Vein endothelial cell (primary cell): ENCODE measurements around the gene RFX5. TPM values are rescaled to one million over a fixed set of nuclear protein-coding genes. Genes with fewer than 3 reads are reported as not detected.

Experiments
- small RNA-seq: library from RNA; depleted of rRNA; stranded (forward); fragments of <200 nt; gene quantifications from one replicate; pipeline ENCODE3, GENCODE V24; 2012
- total RNA-seq: library from RNA; depleted of rRNA; stranded (reverse); fragments of >200 nt; gene quantifications from 2 replicates; pipeline ENCODE4 v1.2.3, GENCODE V29; 2012

The RFX5 gene
- total RNA-seq, result 51.3 and 54.9 TPM in 2 replicates

DNA sequence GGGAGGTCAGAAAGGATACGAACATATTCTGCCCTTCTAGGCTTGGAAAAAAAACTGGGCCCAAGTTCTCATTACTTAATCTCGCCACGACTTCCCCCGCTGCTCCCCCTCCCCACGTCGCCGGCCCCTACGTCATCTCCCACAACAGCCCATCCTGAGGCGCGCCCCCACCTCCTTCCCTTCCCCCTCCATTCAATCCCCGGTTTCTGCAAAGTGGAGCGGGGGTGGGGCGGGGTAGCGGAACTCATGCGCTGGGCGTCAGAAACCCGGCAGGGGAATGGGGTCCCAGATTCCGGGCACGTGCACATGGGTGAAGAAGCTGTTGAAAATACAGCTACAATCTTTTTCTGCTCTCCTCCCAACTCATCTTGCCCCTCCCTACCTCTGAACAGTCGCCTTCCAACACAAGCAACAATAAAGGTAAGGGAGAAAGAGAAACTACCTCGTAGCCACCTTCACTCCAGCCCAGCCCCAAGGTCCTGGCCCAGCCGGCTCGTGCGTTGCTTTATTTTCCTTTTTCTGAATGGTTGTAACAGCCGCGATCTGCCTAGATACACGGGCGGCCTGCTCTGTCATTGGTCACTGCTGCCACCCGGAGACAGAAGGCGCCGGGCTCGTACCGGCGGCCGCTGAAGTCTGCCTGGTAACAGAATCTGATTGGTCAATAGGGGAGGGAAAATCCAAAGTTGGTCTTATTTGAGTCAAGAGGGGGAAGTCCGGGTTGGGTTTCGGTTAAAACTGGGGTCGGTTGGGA, at the start of gene RFX5:
Gene RFX5, minus strand, starts transcription at position 484 of the 754 bp plus-strand sequence. CDS start 932 bp downstream, outside the sequence.

DNA sequence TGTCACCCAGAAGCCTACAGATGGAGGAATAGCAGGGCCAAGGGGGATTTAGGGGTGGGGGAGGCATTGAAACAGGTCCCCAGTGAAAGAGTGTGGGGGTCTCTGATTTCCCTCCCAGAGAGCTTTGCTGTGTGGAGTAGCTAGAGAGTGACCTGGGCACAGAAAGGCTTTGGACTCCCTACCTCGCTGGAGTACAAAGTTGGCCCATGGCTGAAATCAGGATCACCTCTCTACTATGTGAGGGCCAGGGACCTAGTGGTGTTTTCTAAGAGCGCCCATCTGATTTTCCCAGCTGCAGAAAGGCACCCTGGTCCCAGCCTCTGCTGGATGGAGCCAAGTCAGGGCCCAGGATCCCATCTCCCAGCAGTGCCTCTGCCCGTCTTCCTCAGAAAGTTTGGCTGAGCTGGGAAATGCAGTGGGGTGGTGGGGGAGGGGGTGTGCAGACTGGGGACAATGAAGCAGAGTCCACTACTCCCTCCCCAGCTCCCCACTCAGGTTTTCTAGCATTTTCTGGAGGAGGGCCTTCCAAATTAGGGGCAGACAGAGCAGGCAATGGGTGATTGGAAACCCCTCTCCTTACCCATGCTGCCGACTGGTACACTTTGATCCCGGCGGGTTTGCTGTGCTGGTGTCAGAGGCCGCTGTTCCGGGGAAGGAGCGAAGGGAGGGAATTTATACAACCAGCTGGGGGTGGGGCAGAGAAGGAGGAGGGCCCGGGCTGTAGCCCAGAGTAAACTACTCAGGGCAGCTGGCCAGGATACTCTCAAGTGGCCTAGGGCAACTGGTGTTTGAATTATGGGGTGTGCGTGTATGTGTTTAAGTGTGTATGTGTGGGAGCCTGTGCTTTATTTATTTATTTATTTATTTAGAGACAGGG, 25.2 kb upstream of the RFX5 start, which contains the start of gene SELENBP1:
Gene SELENBP1, minus strand, starts transcription at position 648 of the 877 bp plus-strand sequence. Its CDS starts 64 bp downstream, at position 584.

DNA sequence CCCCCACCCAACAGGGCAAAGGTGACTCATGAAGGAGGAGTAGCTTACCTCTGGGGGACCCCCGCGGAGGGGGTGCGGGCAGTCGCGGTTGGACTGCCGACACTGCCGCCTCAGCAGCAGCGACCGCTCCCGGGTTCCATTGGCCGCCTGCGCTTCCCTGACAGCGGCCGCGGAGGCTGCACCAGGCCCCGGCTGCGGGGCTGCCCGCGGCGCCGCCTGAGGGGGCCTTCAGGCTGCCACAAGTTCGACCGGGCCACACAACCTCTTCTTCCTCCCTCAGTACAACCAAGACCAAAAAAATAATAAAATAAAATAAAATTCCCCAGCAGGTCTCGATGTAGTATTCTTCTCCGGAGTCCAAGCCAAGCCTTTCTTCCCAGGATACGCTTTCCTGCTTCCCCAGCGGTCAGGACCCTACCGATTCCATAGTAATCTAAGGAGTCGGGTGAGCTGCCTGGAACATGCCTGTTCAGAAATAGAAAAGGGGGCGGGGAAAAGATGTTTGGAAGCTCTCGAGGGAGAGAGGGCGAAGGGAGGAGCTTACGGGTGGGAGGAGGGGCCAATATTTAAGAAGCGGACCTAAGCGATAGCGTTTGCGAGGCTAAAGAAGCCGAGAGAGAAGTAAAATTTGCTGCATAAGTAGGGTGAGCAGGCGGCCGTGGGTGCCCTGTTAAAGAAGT, 19.7 kb downstream of the RFX5 start, which contains the start of gene PI4KB:
Gene PI4KB, minus strand, starts transcription at position 194 of the 680 bp plus-strand sequence. CDS start 10,935 bp downstream, outside the sequence.

Small RNA genes lying within 50 kb of the gene (small RNA-seq; reads per million reads assigned to genes)
- gene RN7SL444P, result not detected

Other genes with a start within 250 kb of the RFX5 start
- 15.6 and 17.6 TPM in 2 replicates for gene SEMA6C, start 200.6 kb downstream of the RFX5 start, total RNA-seq
- gene TNFAIP8L2, start 190.6 kb downstream of the RFX5 start, total RNA-seq, result not detected in 2 replicates
- 5.2 TPM in 2 replicates for gene LYSMD1, start 181.3 kb downstream of the RFX5 start, total RNA-seq
- 30.4 and 33.4 TPM in 2 replicates for gene SCNM1, start 181.1 kb downstream of the RFX5 start, total RNA-seq
- not detected in 2 replicates for gene TMOD4, start 171.3 kb downstream of the RFX5 start, total RNA-seq
- gene VPS72, start 157.1 kb downstream of the RFX5 start, total RNA-seq, result 58.5 and 60.7 TPM in 2 replicates
- 57.8 and 58.0 TPM in 2 replicates for gene PIP5K1A, start 148.7 kb downstream of the RFX5 start, total RNA-seq
- gene PSMD4, start 92.5 kb downstream of the RFX5 start, total RNA-seq, result 132 and 160 TPM in 2 replicates
- gene ZNF687, start 65.0 kb downstream of the RFX5 start, total RNA-seq, result 16.4 and 22.9 TPM in 2 replicates
- 41.3 and 47.4 TPM in 2 replicates for gene PI4KB, start 19.8 kb downstream of the RFX5 start, total RNA-seq
- gene SELENBP1, start 25.5 kb upstream of the RFX5 start, total RNA-seq, result 3.3 and 4.2 TPM in 2 replicates
- 381 and 398 TPM in 2 replicates for gene PSMB4, start 52.3 kb upstream of the RFX5 start, total RNA-seq
- gene POGZ, start 112.2 kb upstream of the RFX5 start, total RNA-seq, result 36.6 and 37.1 TPM in 2 replicates
- under 0.01 and 0.96 TPM in 2 replicates for gene CGN, start 164.1 kb upstream of the RFX5 start, total RNA-seq
- 3.9 and 5.9 TPM in 2 replicates for gene TUFT1, start 193.1 kb upstream of the RFX5 start, total RNA-seq